NCI-H1105 treated with DMSO at 0.1 percent for 48 hours (cell line): Measurements from ENCODE around the gene ELAVL1.

Source experiments
- DNase-seq: peaks from one replicate; lab custom pipeline; 2025; lab: John Stamatoyannopoulos, UW

Gene ELAVL1

DNA sequence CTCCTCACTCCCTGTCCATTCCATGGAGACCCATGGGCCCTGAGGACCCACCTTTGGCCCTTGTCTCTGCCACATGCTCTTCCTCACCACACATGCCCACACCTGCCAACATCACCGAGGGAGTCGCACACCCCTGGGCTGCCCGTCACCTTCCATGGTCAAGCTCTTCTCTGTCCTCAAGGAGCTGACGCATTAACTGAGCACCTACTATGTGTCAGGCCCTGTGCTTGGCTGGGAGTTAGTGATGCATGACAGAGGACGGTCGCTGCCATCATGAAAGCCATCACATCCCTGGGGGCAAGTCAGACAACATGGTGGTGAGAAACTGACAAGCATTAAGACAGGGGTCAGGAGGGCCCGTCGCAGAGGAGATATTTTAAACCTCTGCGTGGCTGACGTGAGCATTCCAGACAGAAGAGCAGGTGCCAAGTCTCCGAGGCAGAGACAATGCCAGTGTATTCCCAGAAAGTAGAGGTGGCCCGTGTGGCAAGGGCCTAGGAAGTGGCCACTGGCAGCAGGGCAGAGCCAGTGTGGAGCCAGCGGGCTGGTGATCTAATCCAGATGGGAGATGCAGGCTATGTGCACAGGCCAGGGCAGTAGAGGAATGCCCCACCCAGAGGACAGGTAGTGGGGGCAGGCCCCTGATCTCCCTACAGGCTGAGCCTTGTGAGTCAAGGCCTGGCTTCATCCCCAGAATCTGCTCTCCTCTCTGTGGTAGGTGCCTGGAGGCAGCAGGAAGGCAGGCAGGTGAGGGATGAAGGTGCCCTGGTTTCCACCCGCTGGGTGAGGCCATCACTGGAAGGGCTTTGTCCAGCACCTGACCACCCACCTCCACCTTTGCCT lies 21.2 kb downstream of the ELAVL1 start:
- no peak for DNase-seq

- no peak for DNase-seq
Observed at GRCh38 chr19:7983286-7983950, 22.0 kb downstream of the ELAVL1 start.

GRCh38 chr19:7982651-7983099 lies 22.8 kb downstream of the ELAVL1 start:
- DNase-seq = no peak

DNA sequence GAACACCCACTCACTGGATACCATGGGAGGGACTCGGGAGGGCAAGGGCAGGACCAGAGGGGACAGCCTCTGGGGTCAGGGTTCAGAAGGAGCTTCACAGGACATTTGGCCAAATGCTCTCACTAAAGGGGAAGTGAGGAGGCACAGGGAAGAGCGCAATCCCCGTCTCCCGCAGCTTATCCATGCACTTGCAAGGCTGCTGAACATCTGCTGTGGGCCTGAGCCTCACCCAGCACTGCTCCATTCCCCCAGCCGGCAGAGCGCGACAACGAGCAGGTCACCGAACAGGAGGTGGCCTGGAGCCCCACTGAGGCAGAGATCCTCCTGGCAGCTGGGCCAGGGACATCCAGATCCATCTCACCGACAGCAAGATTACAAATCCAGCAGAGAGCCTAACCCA lies 23.3 kb downstream of the ELAVL1 start:
- no peak for DNase-seq

DNA sequence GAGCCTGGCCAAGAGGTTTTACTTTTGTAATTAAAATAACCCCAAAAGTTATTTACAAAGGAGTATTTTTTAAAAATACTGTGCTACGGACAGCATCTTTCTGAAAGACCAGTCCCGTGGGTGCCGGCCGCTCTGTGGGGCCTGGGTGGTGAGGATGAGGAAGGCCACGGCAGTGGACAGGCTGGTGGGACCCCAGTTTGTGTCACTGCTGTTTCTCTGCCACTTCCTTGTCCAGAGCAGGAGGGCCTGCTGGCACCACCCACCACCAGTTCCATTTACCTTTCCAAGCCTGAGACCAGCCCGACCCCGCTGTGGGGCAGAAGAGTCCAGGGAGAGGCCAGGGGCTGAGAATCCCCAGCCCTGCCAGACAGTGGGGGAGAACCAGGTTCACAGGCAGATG lies 23.8 kb downstream of the ELAVL1 start:
- no peak for DNase-seq

DNA sequence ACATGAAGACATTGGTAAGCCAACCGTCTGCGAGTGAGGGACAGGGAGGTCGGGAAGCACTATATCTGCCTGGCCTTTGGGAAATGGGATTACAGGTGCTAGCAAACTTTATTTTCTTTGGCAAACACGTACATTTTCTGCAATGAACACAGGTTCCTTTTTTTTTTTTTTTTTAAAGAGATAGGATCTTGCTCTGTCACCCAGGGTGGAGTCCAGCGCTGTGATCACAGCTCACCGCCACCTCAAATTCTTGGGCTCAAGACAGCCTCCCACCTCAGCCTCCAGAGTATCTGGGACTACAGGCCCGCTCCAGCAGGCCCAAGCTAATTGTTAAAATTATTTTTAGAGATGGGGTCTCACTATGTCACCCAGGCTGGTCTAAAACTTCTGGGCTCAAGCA lies 24.2 kb downstream of the ELAVL1 start:
- DNase-seq = no peak

- DNase-seq = no peak
Observed at GRCh38 chr19:7980635-7981121, 24.8 kb downstream of the ELAVL1 start.

DNA sequence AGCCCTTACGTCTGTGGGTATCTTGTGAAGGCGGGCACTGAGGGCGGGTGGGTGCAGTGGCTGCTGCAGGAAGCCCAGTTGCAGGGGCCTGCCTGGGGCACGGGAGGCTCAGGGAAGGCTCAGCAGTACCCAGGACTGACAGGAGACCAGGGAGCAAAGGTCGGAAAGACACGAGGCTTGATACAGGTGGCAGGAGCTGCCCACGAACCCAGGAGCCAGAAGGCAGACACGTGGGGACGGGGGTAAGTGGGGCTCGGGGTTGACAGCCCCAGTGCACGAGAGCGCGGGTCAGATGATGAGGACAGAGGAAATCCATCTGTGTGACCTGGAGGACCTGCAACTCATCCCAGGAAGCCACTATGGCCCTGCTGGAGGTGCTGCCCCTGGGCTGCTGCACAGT lies 25.3 kb downstream of the ELAVL1 start:
- no peak for DNase-seq

DNA sequence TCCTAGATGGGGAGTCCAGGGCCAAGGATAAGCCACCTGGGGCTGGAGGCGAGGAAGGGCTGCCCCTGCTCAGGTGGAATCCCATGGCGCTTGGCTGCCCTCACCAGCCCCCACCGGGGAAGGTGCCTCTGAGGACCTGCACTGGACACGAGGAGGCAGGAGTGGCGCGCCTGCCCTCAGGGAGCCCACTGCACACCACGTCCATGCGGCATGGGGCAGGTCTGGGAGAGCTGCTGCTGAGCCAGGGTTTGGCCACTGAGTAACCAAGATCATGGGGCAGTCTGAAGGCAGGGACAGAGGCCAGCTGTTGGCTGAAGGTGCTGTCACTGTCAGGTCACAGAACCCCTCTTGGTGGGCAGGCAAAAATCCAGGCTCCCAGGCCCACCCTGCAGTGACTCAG lies 25.9 kb downstream of the ELAVL1 start:
- DNase-seq = no peak

DNA sequence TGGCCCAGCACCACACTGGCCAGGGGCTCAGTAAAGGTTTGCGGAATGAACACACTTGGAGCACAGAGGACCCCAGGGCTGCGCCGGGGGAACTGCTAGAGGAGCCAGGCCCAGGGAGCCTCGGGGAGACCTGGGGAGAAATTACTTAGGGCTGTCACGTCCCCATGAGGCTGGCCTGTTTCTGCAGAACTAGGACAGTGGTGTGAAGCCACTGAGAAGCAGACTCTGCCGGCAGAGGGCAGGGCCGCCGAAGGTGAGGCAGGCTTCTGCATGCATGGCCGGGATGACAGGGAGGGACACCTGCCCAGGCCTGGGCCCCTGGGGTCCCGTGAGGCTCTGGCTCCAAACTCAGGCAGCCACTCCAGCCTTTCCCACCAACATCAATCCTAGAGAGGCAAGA lies 26.4 kb downstream of the ELAVL1 start:
- DNase-seq = no peak

DNA sequence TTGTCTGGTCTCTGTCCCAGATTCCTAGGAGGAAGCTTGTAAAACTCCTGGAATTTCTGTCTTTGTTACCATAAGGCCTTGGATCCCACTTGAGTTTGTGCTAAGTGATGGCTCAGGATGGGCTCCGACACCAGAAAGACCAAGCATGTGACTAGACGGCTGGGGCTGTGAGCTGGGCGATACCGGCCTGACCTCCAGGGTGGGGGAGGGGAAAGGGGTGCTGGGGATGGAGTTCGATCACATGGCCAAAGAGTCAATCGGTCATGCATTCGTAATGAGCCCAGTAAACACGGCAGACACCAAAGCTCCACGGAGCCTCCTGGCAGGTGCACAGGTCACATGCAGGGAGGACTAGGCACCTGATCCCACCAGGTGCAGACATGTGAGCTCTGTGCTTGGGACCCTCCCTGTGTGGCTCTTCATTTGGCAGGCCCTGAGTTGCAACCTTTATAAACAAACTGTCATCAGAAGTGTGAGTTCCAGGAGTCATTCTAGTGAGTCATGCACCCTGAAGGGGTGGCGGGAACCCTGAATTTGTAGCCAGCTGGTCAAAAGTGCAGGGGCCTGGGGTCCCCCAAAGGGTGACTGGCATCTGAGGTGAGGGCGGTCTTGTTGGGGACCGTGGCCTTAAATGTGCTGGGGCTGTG lies 27.1 kb downstream of the ELAVL1 start:
- no peak for DNase-seq

DNA sequence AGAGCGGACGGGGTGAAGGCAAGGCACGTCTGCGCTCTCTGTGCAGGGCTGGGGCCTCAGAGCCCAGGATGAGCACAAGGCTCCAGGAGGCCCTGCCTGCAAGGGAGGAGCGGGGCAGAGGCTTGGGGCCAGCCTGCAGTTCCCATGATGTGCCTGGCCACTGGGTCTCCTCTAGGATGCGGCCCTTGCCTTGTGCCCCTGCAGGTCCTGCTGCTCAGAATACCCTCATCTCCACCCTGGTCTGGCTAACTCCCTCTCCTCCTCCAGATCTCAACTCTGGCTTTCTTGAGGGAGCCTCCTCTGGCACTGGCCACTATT lies 27.8 kb downstream of the ELAVL1 start:
- DNase-seq = no peak

DNA sequence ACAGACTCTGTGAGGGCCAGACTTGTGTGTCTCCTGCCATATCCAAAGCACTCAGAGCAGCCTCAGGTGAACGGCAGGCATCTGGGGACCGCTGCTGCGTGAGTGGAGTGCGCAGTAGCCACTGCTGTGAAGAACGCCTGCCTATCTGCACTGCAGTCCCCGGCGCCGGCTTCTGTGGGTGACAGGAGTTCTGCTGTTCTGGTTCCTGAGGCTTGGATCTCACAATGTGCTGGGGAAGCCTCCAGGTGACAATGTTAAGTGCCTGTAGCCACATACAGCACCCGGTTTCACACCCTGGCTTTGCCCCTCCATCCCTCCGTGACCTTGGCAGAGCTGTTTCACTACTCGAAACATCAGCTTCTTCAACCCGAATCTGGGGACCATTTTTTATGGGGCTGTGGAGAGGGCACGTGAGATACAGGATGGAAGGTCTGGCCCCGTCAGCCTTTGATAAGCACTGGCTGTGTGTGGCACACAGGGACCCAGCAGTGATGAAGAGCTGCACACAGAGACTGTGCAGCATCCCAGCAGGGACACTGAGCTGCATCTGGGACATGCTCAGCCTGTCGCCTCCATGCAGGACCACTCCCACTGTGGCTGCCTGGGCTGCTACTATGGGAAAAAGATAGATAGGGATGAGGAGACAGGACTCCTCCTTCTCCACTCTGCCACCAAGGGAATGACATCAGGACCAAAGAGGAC lies 28.3 kb downstream of the ELAVL1 start:
- DNase-seq = no peak

GRCh38 chr19:7976461-7976860 lies 29.0 kb downstream of the ELAVL1 start:
- no peak for DNase-seq

GRCh38 chr19:7975037-7975436 lies 30.4 kb downstream of the ELAVL1 start:
- no peak for DNase-seq

- no peak for DNase-seq
Observed at GRCh38 chr19:7973883-7974282, 31.6 kb downstream of the ELAVL1 start.

- no peak for DNase-seq
Observed at GRCh38 chr19:7971553-7972520, 33.6 kb downstream of the ELAVL1 start.

DNA sequence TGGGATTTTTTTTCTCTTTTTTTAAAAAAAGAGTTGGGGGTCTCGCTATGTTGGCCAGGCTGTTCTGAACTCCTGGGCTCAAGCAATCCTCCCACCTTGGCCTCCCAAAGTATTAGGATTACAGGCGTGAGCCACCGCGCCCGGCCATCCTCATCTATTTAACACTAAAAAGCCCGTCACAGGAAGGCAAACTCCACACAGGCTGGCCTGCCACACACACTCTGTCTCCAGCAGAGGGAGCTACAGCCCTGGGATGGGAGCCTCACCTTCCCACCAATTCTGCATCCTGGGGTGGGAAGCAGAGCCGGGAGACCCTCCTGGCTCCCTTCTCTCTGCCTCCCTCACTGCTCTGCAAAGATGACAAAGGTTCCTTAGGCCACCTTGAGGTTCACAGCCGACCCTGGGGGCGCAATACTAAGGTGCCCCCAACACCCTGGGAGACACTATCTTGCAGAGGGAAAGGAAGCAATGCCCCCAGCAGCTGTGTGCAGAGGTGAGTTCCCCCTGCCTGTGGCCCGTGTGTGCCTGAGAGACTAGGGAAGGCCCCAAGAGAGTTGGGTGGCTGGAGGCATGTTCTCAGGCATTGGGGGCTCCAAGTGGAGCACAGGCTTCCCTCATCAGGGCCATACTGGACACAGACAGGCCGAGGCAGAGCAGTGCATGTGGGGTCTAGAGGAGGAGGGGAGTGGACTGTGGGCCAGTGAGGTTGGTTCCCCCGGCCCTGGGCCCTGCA lies 34.6 kb downstream of the ELAVL1 start:
- DNase-seq = no peak

DNA sequence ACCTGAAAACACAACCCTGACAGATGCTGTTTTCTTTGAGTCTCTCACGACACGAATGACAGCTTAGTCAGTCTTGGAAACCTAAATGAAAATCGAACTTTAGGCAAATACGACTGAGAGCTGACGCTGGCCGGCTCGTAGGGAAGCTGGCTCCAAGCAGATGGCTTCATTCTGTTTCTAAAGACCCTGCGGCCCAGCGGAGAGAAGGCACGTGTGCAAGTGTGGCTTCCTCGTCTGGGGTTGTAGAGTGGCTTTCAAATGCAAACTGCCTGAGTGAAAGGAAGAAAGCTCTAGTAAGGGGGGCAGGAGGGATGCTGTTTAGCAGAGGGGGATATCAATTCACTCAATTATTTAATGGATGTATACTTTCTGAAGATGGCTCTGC lies 35.9 kb downstream of the ELAVL1 start:
- no peak for DNase-seq

DNA sequence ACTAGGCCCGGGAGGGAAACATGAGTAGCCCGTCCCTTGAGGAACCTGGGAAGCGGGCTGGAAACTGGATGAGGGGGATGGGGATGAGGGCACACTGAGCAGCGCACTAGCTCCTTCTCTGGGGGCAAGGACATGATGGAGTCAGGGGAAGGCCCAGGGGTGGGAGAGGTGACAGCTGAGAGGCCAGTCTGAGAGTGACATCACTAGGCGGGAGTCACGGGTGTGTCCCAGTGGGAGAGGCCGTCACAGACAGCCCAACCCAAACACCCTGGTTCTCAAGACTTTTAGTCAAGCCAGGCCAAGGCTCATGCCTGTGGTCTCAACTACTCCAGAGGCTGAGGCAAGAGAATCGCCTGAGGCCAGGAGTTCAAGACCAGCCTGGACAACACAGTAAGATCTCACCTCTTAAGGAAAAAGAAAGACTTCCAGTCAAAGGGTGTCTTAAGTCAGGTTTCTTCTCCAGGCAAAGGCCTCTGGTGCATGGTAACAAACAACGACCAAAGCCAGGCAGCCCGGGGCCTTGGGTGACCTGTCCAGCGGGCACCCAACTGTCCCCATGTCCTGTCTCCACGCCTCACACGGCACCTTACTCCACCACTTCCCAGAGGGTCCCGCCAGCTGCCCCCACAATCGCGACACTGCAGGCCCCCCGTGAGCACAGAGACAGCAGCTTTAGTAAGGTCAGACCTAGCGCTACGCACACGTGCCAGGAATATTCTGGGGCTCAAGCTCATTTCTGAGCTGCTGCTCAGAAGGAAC lies 36.5 kb downstream of the ELAVL1 start:
- no peak for DNase-seq
